Kidney epithelial cell (primary cell): ENCODE measurements around the gene URGCP. TPM values are rescaled to one million over a fixed set of nuclear protein-coding genes. Genes with fewer than 3 reads are reported as not detected.

ENCODE experiments used
- DNase-seq: peaks from one replicate; pipeline ENCODE4 v3.0.0-alpha.2; 2010; ENCODE audit warnings: low read depth
- H3K27me3 ChIP-seq: 2 replicates; pipeline ENCODE4 v1.6.0; 2011; ENCODE audit warnings: low read length; ENCODE audit not compliant: control insufficient read depth, insufficient read depth
- H3K36me3 ChIP-seq: 2 replicates; pipeline ENCODE4 v1.5.1; 2011; ENCODE audit warnings: low read length; ENCODE audit not compliant: control insufficient read depth, insufficient read depth
- H3K4me3 ChIP-seq: 2 replicates; pipeline ENCODE4 v1.5.1; 2011; ENCODE audit warnings: low read depth, mild to moderate bottlenecking, control low read depth, low read length
- total RNA-seq: library from RNA; depleted of rRNA; stranded (reverse); fragments of >200 nt; gene quantifications from 2 replicates; pipeline ENCODE4 v1.2.3, GENCODE V29; 2015
- TF ChIP-seq, protein P1 (sequence below): IDR thresholded peaks from 2 replicates; pipeline ENCODE4 v1.5.1; 2011; ENCODE audit warnings: mild to moderate bottlenecking, moderate library complexity, low read length, control low read depth, inconsistent platforms; ENCODE audit not compliant: insufficient read depth, poor library complexity, severe bottlenecking

Gene URGCP
- total RNA-seq, 1 donor from 2014 or later = 30.0 TPM

DNA sequence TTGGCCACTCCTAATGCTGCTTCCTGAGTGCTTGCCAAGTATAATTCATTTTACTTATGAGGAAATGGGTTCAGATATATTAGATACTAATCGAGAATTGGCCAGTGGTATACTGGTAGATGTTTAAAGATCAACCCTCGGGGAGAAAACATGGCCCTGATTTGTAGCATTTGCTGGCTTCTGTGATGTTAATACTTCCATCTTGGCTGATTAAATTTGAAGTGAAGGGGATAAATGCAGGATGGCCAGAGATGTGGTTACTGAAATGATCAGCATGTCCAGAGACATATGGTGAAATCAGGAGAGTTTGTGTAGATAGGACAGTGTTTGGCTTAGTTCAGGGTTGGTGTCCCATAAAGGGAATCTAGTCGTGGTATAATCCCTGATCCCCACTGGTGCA lies 31.0 kb upstream of the URGCP start:
- TF ChIP-seq, protein P1, sequence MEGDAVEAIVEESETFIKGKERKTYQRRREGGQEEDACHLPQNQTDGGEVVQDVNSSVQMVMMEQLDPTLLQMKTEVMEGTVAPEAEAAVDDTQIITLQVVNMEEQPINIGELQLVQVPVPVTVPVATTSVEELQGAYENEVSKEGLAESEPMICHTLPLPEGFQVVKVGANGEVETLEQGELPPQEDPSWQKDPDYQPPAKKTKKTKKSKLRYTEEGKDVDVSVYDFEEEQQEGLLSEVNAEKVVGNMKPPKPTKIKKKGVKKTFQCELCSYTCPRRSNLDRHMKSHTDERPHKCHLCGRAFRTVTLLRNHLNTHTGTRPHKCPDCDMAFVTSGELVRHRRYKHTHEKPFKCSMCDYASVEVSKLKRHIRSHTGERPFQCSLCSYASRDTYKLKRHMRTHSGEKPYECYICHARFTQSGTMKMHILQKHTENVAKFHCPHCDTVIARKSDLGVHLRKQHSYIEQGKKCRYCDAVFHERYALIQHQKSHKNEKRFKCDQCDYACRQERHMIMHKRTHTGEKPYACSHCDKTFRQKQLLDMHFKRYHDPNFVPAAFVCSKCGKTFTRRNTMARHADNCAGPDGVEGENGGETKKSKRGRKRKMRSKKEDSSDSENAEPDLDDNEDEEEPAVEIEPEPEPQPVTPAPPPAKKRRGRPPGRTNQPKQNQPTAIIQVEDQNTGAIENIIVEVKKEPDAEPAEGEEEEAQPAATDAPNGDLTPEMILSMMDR = no peak
- Histone ChIP-seq H3K27me3 (no peaks in the 10 kb centered on the region), H3K4me3 (no peak overlapping the region), H3K36me3 (no peaks in the 10 kb centered on the region)
- DNase-seq = no peak

GRCh38 chr7:43933902-43934560 lies 27.6 kb upstream of the URGCP start:
- TF ChIP-seq, protein P1 = no peak
- no peak overlapping the region for H3K4me3 ChIP-seq
- no peak for DNase-seq
- no peaks in the 10 kb centered on the region for H3K27me3 ChIP-seq
- no peaks in the 10 kb centered on the region for H3K36me3 ChIP-seq

GRCh38 chr7:43931346-43931745 lies 24.9 kb upstream of the URGCP start:
- TF ChIP-seq, protein P1 = no peak
- no peaks in the 10 kb centered on the region for H3K36me3 ChIP-seq
- no peak for DNase-seq
- no peak overlapping the region for H3K4me3 ChIP-seq
- no peaks in the 10 kb centered on the region for H3K27me3 ChIP-seq

DNA sequence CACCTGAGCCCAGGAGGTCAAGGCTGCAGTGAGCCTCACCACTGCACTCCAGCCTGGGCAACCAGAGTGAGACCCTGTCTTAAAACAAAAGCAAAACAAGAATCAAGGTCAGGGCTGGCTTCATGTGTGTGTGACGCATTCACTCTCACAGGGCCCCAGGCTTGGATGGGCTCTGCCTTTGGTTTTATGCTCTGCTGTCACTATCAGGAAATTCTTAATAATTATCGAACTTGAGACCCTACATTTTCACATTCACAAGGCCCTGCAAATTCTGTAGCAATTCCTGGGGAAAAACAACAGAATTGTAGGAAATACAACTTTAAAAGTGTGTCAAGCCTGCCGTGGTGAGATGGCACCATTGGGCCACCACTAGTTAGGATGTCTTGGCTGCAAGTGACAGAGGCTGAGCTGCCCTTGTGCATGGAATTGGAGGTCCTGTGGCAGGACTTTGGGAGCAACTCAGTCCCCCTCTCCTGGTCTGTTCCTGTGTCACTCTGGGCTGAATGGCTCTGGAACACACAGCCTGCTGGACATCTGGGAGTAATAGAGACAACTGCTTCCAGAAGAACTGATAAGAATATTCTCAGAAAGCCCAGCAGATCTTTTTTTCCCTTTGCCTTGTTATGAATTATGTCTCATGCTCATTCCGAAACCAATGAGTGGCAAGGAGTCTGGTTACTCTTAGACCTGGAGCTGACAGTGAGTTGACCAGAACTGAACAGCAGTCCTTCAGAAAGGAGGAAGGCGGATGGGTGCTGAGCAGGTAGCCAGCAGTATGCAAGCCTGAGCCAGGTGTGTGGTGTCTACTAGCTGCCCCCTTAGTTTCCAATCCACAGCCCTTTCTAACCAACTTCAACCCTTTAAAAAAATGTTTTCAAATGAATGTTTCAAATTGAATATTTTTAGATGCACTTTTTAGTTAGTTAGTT lies 23.4 kb upstream of the URGCP start:
- TF ChIP-seq, protein P1 = no peak
- no peaks in the 10 kb centered on the region for H3K27me3 ChIP-seq

GRCh38 chr7:43927810-43928209 lies 21.4 kb upstream of the URGCP start:
- H3K27me3 ChIP-seq = no peaks in the 10 kb centered on the region
- H3K36me3 ChIP-seq = no peaks in the 10 kb centered on the region
- DNase-seq = no peak
- TF ChIP-seq, protein P1 = no peak
- no peak overlapping the region for H3K4me3 ChIP-seq

More for the DNA sequence above, 23.4 kb upstream of the URGCP start:
- H3K36me3 ChIP-seq = no peaks in the 10 kb centered on the region
- no peak overlapping the region for H3K4me3 ChIP-seq
- DNase-seq = no peak
